ENCODE measurements around the gene ORAI3. TPM values are rescaled to one million over a fixed set of nuclear protein-coding genes. Genes with fewer than 3 reads are reported as not detected.

ORAI3 gene
- total RNA-seq, 6 experiments from 2014 or later = 15.2 to 26.2 (median 18.4) TPM

- no peaks in the 10 kb centered on the region; the same call in 1 of the 2 replicates for H3K27me3 Mint-ChIP-seq (ENCODE audit: insufficient read depth)
- H3K9me3 Mint-ChIP-seq = no peaks in the 10 kb centered on the region
- no peak for TF ChIP-seq CTCF (IDR thresholded peaks at IDR 0.05)
- peaks cover 48% of the 10 kb centered on the region for H3K4me1 Mint-ChIP-seq (ENCODE audit: low read depth)
- no peak overlapping the region; the same call in 1 of the 2 replicates for H3K4me3 Mint-ChIP-seq
- H3K36me3 Mint-ChIP-seq (ENCODE audit: low read depth) = peaks cover 4% of the 10 kb centered on the region; the same call in 1 of the 2 replicates
- peak overlapping the region; percentile 96 for H3K27ac Mint-ChIP-seq
- no peak for DNase-seq
Observed at GRCh38 chr16:30998852-30999761, 50.2 kb downstream of the ORAI3 start.

- no peaks in the 10 kb centered on the region for H3K9me3 Mint-ChIP-seq
- peaks cover 4% of the 10 kb centered on the region; the same call in 1 of the 2 replicates for H3K36me3 Mint-ChIP-seq (ENCODE audit: low read depth)
- no peak for TF ChIP-seq CTCF (IDR thresholded peaks at IDR 0.05)
- peaks cover 42% of the 10 kb centered on the region for H3K4me1 Mint-ChIP-seq (ENCODE audit: low read depth)
- H3K4me3 Mint-ChIP-seq = no peak overlapping the region
- DNase-seq = no peak
- H3K27me3 Mint-ChIP-seq (ENCODE audit: insufficient read depth) = no peaks in the 10 kb centered on the region; the same call in 1 of the 2 replicates
- H3K27ac Mint-ChIP-seq = no peak overlapping the region
Observed at GRCh38 chr16:31000671-31001382, 52.0 kb downstream of the ORAI3 start.

- DNase-seq = no peak
- H3K27ac Mint-ChIP-seq = no peak overlapping the region
- no peak overlapping the region for H3K4me3 Mint-ChIP-seq
- TF ChIP-seq CTCF (IDR thresholded peaks at IDR 0.05) = no peak
- peaks cover 44% of the 10 kb centered on the region for H3K4me1 Mint-ChIP-seq (ENCODE audit: low read depth)
- H3K9me3 Mint-ChIP-seq = no peaks in the 10 kb centered on the region
- peaks cover 6% of the 10 kb centered on the region; the same call in 1 of the 2 replicates for H3K36me3 Mint-ChIP-seq (ENCODE audit: low read depth)
- no peaks in the 10 kb centered on the region; the same call in none of the 2 replicates for H3K27me3 Mint-ChIP-seq (ENCODE audit: insufficient read depth)
Observed at GRCh38 chr16:31001507-31002249, 52.8 kb downstream of the ORAI3 start.

- H3K27ac Mint-ChIP-seq = no peak overlapping the region
Observed at GRCh38 chr16:31002250-31002700, 53.4 kb downstream of the ORAI3 start.

More at GRCh38 chr16:31002250-31002700, 53.4 kb downstream of the ORAI3 start:
- Mint-ChIP-seq H3K36me3 (ENCODE audit: low read depth) (peaks cover 6% of the 10 kb centered on the region; the same call in 1 of the 2 replicates), H3K9me3 (no peaks in the 10 kb centered on the region), H3K27me3 (ENCODE audit: insufficient read depth) (no peaks in the 10 kb centered on the region; the same call in none of the 2 replicates), H3K4me3 (no peak overlapping the region), H3K4me1 (ENCODE audit: low read depth) (peaks cover 41% of the 10 kb centered on the region)
- TF ChIP-seq CTCF (IDR thresholded peaks at IDR 0.05) = no peak
- DNase-seq = no peak

Data from HFFc6 (cell line).